Liver (tissue), 2 donors: Measurements from ENCODE around the gene ELN.

Experiments used
- CTCF ChIP-seq: fragments of 150-350 bp; IDR thresholded peaks from 2 replicates; pipeline ENCODE4 v1.5.1; 2017; ENCODE audit warnings: improper control_type of control experiment, low read depth, low read length; ENCODE audit not compliant: missing input control
- YY1 ChIP-seq: IDR thresholded peaks from 2 replicates; pipeline ENCODE4 v1.6.1; 2016; ENCODE audit warnings: antibody characterized with exemption, mild to moderate bottlenecking
- donor health status: healthy.

- TF ChIP-seq CTCF (no peak), YY1 (no peak)
Observed at GRCh38 chr7:74040101-74040790, 12.3 kb downstream of the ELN start.
